Measurements from ENCODE around the gene CRB2.
A peak's percentile ranks its signal among the peaks of the same experiment; 100 is the strongest.

Gene CRB2

GRCh38 chr9:123406691-123407216, 50.8 kb downstream of the CRB2 start:
- H3K4me1 ChIP-seq (ENCODE audit: insufficient read depth, low read length) = peaks cover 12% of the 10 kb centered on the region
- no peak overlapping the region for H3K4me3 ChIP-seq (ENCODE audit: low read length)
- H3K27me3 ChIP-seq (ENCODE audit: insufficient read depth, low read length) = no peaks in the 10 kb centered on the region
- H3K9ac ChIP-seq (ENCODE audit: low read depth, low read length) = peak overlapping the region; percentile 35; the same call in 1 of the 2 replicates
- no peak overlapping the region for H3K27ac ChIP-seq (ENCODE audit: low read length)
- H3K36me3 ChIP-seq (ENCODE audit: insufficient read depth, low read depth, low read length) = no peaks in the 10 kb centered on the region
- H3K9me3 ChIP-seq (ENCODE audit: insufficient read depth, low read depth, low read length) = no peaks in the 10 kb centered on the region

GRCh38 chr9:123407217-123407851, 51.3 kb downstream of the CRB2 start:
- peaks cover 12% of the 10 kb centered on the region for H3K4me1 ChIP-seq (ENCODE audit: insufficient read depth, low read length)
- no peak overlapping the region for H3K27ac ChIP-seq (ENCODE audit: low read length)
- H3K27me3 ChIP-seq (ENCODE audit: insufficient read depth, low read length) = no peaks in the 10 kb centered on the region
- no peaks in the 10 kb centered on the region for H3K9me3 ChIP-seq (ENCODE audit: insufficient read depth, low read depth, low read length)
- H3K9ac ChIP-seq (ENCODE audit: low read depth, low read length) = no peak overlapping the region
- H3K36me3 ChIP-seq (ENCODE audit: insufficient read depth, low read depth, low read length) = no peaks in the 10 kb centered on the region
- H3K4me3 ChIP-seq (ENCODE audit: low read length) = no peak overlapping the region

- H3K9me3 ChIP-seq (ENCODE audit: insufficient read depth, low read depth, low read length) = no peaks in the 10 kb centered on the region
- no peak overlapping the region for H3K9ac ChIP-seq (ENCODE audit: low read depth, low read length)
- H3K4me3 ChIP-seq (ENCODE audit: low read length) = no peak overlapping the region
- H3K27me3 ChIP-seq (ENCODE audit: insufficient read depth, low read length) = no peaks in the 10 kb centered on the region
- H3K36me3 ChIP-seq (ENCODE audit: insufficient read depth, low read depth, low read length) = no peaks in the 10 kb centered on the region
- H3K27ac ChIP-seq (ENCODE audit: low read length) = no peak overlapping the region
- H3K4me1 ChIP-seq (ENCODE audit: insufficient read depth, low read length) = peaks cover 12% of the 10 kb centered on the region
These were observed 52.6 kb downstream of the CRB2 start for GRCh38 chr9:123408313-123409262.

GRCh38 chr9:123410281-123410910, 54.4 kb downstream of the CRB2 start:
- no peak overlapping the region for H3K9ac ChIP-seq (ENCODE audit: low read depth, low read length)

GRCh38 chr9:123411191-123411590, 55.2 kb downstream of the CRB2 start:
- Histone ChIP-seq H3K36me3 (ENCODE audit: insufficient read depth, low read depth, low read length) (no peaks in the 10 kb centered on the region), H3K9ac (ENCODE audit: low read depth, low read length) (no peak overlapping the region), H3K4me1 (ENCODE audit: insufficient read depth, low read length) (peaks cover 16% of the 10 kb centered on the region), H3K27ac (ENCODE audit: low read length) (no peak overlapping the region), H3K27me3 (ENCODE audit: insufficient read depth, low read length) (no peaks in the 10 kb centered on the region), H3K4me3 (ENCODE audit: low read length) (no peak overlapping the region), H3K9me3 (ENCODE audit: insufficient read depth, low read depth, low read length) (no peaks in the 10 kb centered on the region)

More at GRCh38 chr9:123410281-123410910, 54.4 kb downstream of the CRB2 start:
- Histone ChIP-seq H3K36me3 (ENCODE audit: insufficient read depth, low read depth, low read length) (no peaks in the 10 kb centered on the region), H3K27ac (ENCODE audit: low read length) (no peak overlapping the region), H3K27me3 (ENCODE audit: insufficient read depth, low read length) (no peaks in the 10 kb centered on the region), H3K9me3 (ENCODE audit: insufficient read depth, low read depth, low read length) (no peaks in the 10 kb centered on the region), H3K4me3 (ENCODE audit: low read length) (no peak overlapping the region), H3K4me1 (ENCODE audit: insufficient read depth, low read length) (peaks cover 17% of the 10 kb centered on the region)

- Histone ChIP-seq H3K27me3 (ENCODE audit: insufficient read depth, low read length) (no peaks in the 10 kb centered on the region), H3K4me3 (ENCODE audit: low read length) (no peak overlapping the region), H3K27ac (ENCODE audit: low read length) (no peak overlapping the region), H3K9ac (ENCODE audit: low read depth, low read length) (no peak overlapping the region), H3K36me3 (ENCODE audit: insufficient read depth, low read depth, low read length) (no peaks in the 10 kb centered on the region), H3K9me3 (ENCODE audit: insufficient read depth, low read depth, low read length) (no peaks in the 10 kb centered on the region), H3K4me1 (ENCODE audit: insufficient read depth, low read length) (peaks cover 12% of the 10 kb centered on the region)
These were observed 55.6 kb downstream of the CRB2 start for GRCh38 chr9:123411636-123412035.

GRCh38 chr9:123412171-123412820, 56.3 kb downstream of the CRB2 start:
- Histone ChIP-seq H3K27ac (ENCODE audit: low read length) (no peak overlapping the region), H3K9ac (ENCODE audit: low read depth, low read length) (no peak overlapping the region), H3K9me3 (ENCODE audit: insufficient read depth, low read depth, low read length) (no peaks in the 10 kb centered on the region), H3K27me3 (ENCODE audit: insufficient read depth, low read length) (no peaks in the 10 kb centered on the region), H3K36me3 (ENCODE audit: insufficient read depth, low read depth, low read length) (no peaks in the 10 kb centered on the region), H3K4me3 (ENCODE audit: low read length) (no peak overlapping the region), H3K4me1 (ENCODE audit: insufficient read depth, low read length) (peaks cover 8% of the 10 kb centered on the region; the same call in 1 of the 2 replicates)

- no peak overlapping the region for H3K27ac ChIP-seq (ENCODE audit: low read length)
- H3K36me3 ChIP-seq (ENCODE audit: insufficient read depth, low read depth, low read length) = no peaks in the 10 kb centered on the region
- H3K4me1 ChIP-seq (ENCODE audit: insufficient read depth, low read length) = 0 out of 2 replicates have a peak, but pooled peaks cover 5% of the 10 kb centered on the region
- H3K27me3 ChIP-seq (ENCODE audit: insufficient read depth, low read length) = no peaks in the 10 kb centered on the region
- H3K4me3 ChIP-seq (ENCODE audit: low read length) = no peak overlapping the region
- no peaks in the 10 kb centered on the region for H3K9me3 ChIP-seq (ENCODE audit: insufficient read depth, low read depth, low read length)
- no peak overlapping the region for H3K9ac ChIP-seq (ENCODE audit: low read depth, low read length)
These were observed 58.2 kb downstream of the CRB2 start for GRCh38 chr9:123414204-123414603.

- H3K4me3 ChIP-seq (ENCODE audit: low read length) = no peak overlapping the region
- no peaks in the 10 kb centered on the region for H3K27me3 ChIP-seq (ENCODE audit: insufficient read depth, low read length)
- H3K9ac ChIP-seq (ENCODE audit: low read depth, low read length) = no peak overlapping the region
- H3K36me3 ChIP-seq (ENCODE audit: insufficient read depth, low read depth, low read length) = peaks cover 7% of the 10 kb centered on the region; the same call in 1 of the 2 replicates
- no peaks in the 10 kb centered on the region for H3K9me3 ChIP-seq (ENCODE audit: insufficient read depth, low read depth, low read length)
- H3K27ac ChIP-seq (ENCODE audit: low read length) = no peak overlapping the region
- 0 out of 2 replicates have a peak, but pooled peaks cover 5% of the 10 kb centered on the region for H3K4me1 ChIP-seq (ENCODE audit: insufficient read depth, low read length)
These were observed 59.2 kb downstream of the CRB2 start for GRCh38 chr9:123414936-123415930.

GRCh38 chr9:123416176-123416575, 60.2 kb downstream of the CRB2 start:
- no peak overlapping the region for H3K9ac ChIP-seq (ENCODE audit: low read depth, low read length)
- peaks cover 7% of the 10 kb centered on the region; the same call in 1 of the 2 replicates for H3K36me3 ChIP-seq (ENCODE audit: insufficient read depth, low read depth, low read length)
- no peaks in the 10 kb centered on the region for H3K9me3 ChIP-seq (ENCODE audit: insufficient read depth, low read depth, low read length)
- H3K27ac ChIP-seq (ENCODE audit: low read length) = no peak overlapping the region
- 0 out of 2 replicates have a peak, but pooled peaks cover 5% of the 10 kb centered on the region for H3K4me1 ChIP-seq (ENCODE audit: insufficient read depth, low read length)
- no peaks in the 10 kb centered on the region for H3K27me3 ChIP-seq (ENCODE audit: insufficient read depth, low read length)
- no peak overlapping the region for H3K4me3 ChIP-seq (ENCODE audit: low read length)

All from iPS-20b (cell line).